ENCODE measurements around the gene SHMT2.
A peak's percentile ranks its signal among the peaks of the same experiment; 100 is the strongest.

The SHMT2 gene

DNA sequence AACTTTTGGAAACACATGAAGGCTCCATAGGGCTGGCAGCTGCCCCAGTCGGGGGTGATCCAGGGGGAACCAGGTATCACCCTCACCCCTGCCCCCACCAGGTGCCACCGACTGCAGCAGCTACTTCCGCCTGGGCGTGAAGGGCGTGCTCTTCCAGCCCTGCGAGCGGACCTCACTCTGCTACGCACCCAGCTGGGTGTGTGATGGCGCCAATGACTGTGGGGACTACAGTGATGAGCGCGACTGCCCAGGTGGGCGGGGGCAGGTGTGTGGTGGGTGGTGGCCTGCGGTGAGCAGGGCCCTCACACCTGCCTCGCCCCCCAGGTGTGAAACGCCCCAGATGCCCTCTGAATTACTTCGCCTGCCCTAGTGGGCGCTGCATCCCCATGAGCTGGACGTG is 35.3 kb upstream of the SHMT2 start:
- 0 out of 22 replicates have a peak overlapping the region, but pooled peaks of 1 of the 11 experiments have one; percentile 12 for H3K4me2 ChIP-seq
- no peaks in the 10 kb centered on the region for H3K27me3 ChIP-seq
- no peak for TF ChIP-seq Cebpa-rat (IDR thresholded peaks at IDR 0.05)
- H4K20me1 ChIP-seq, result peaks cover 0 to 98% (median 22%) of the 10 kb centered on the region in 11 experiments; a peak in 14 of 22 replicates
- peaks cover 0 to 22% (median 20%) of the 10 kb centered on the region in 10 experiments; a peak in 16 of 20 replicates for H3K4me1 ChIP-seq
- H3K36me3 ChIP-seq, result peaks cover 27 to 100% (median 52%) of the 10 kb centered on the region in 11 experiments; a peak in 18 of 22 replicates
- H3K4me3 ChIP-seq, result no peak overlapping the region
- no peak overlapping the region for H3K27ac ChIP-seq
- no peaks in the 10 kb centered on the region for H3K9me3 ChIP-seq (replicated peaks in 1 of 11)
- H3K9ac ChIP-seq, result no peak overlapping the region

DNA sequence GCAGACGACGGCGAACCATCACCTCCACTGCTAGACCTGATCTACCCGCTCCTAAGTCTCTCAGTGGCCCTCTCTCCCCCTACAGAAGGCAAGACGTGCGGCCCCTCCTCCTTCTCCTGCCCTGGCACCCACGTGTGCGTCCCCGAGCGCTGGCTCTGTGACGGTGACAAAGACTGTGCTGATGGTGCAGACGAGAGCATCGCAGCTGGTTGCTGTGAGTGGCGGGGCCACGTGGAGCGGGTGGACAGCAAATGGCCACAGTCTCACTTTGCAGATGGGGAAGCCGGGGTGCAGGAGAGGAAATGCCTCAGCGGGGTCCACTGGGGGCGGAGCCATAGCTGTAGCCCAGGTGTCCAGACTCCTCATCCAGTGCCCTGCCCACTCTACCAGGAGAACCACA is 34.3 kb upstream of the SHMT2 start:
- no peak for TF ChIP-seq Cebpa-rat (IDR thresholded peaks at IDR 0.05)
- H3K27me3 ChIP-seq, result no peaks in the 10 kb centered on the region
- peaks cover 0 to 22% (median 20%) of the 10 kb centered on the region in 10 experiments; a peak in 16 of 20 replicates for H3K4me1 ChIP-seq
- no peak overlapping the region for H3K27ac ChIP-seq
- peak overlapping the region in 9 of 11 experiments; percentile 37 to 78 (median 68); a peak in 18 of 22 replicates for H3K4me2 ChIP-seq
- H3K36me3 ChIP-seq, result peaks cover 33 to 100% (median 61%) of the 10 kb centered on the region in 11 experiments; a peak in 18 of 22 replicates
- H3K4me3 ChIP-seq, result no peak overlapping the region
- no peaks in the 10 kb centered on the region for H3K9me3 ChIP-seq (replicated peaks in 1 of 11)
- peaks cover 0 to 97% (median 22%) of the 10 kb centered on the region in 11 experiments; a peak in 14 of 22 replicates for H4K20me1 ChIP-seq
- H3K9ac ChIP-seq, result no peak overlapping the region

DNA sequence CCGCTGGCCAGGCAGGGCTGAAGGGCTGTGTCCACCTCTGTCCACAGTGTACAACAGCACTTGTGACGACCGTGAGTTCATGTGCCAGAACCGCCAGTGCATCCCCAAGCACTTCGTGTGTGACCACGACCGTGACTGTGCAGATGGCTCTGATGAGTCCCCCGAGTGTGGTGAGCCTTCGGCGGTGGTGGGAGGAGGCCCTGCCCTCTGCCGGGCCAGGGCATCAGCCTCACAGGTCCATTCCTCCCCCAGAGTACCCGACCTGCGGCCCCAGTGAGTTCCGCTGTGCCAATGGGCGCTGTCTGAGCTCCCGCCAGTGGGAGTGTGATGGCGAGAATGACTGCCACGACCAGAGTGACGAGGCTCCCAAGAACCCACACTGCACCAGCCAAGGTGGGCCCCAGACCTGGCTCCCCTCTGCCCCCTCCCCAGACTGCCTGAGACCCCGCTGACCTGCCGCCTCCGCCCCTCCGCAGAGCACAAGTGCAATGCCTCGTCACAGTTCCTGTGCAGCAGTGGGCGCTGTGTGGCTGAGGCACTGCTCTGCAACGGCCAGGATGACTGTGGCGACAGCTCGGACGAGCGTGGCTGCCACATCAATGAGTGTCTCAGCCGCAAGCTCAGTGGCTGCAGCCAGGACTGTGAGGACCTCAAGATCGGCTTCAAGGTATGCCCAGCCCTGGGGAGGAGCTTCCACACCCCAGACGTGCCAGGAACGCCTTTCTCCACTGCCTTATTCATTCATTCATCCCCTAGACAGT is 33.7 kb upstream of the SHMT2 start:
- Histone ChIP-seq H3K27me3 (no peaks in the 10 kb centered on the region), H3K36me3 (peaks cover 33 to 100% (median 61%) of the 10 kb centered on the region in 11 experiments; a peak in 18 of 22 replicates), H3K9ac (no peak overlapping the region), H3K27ac (no peak overlapping the region), H3K4me2 (peak overlapping the region in 9 of 11 experiments; percentile 37 to 78 (median 68); a peak in 18 of 22 replicates), H3K4me1 (peaks cover 0 to 22% (median 20%) of the 10 kb centered on the region in 10 experiments; a peak in 16 of 20 replicates), H3K4me3 (no peak overlapping the region), H4K20me1 (peaks cover 0 to 94% (median 22%) of the 10 kb centered on the region in 11 experiments; a peak in 14 of 22 replicates), H3K9me3 (replicated peaks in 1 of 11) (no peaks in the 10 kb centered on the region)
- no peak for TF ChIP-seq Cebpa-rat (IDR thresholded peaks at IDR 0.05)

DNA sequence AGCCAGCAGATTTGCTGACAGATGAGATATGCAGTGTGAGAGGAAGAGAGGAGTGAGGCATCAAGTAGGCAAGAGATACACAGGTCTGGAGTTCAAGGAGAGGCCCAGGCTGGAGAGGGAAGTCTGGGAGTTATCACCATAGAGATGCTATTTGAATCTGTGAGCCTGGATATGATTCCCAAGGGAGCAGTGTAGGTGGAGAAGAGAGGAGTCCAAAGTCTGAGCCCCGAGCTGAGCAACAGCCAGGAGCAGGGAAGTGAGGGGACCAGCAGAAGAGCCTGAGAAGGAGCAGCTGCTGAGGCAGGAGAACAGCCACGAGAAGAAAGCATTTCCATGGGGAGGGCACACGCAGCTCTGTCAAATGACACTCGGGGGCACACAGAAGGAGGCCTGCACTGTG is 33.1 kb upstream of the SHMT2 start:
- H3K36me3 ChIP-seq, result peaks cover 33 to 100% (median 57%) of the 10 kb centered on the region in 11 experiments; a peak in 18 of 22 replicates
- TF ChIP-seq Cebpa-rat (IDR thresholded peaks at IDR 0.05), result no peak

DNA sequence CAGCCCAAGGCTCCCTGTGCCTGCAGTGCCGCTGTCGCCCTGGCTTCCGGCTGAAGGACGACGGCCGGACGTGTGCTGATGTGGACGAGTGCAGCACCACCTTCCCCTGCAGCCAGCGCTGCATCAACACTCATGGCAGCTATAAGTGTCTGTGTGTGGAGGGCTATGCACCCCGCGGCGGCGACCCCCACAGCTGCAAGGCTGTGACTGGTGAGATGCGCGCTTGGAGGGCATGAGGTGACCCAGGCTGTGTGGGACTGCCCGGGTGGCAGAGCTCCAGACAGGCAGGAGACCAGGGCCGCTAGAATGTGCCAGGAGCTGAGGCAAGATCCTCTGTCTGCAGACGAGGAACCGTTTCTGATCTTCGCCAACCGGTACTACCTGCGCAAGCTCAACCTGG is 32.6 kb upstream of the SHMT2 start:
- TF ChIP-seq Cebpa-rat (IDR thresholded peaks at IDR 0.05), result no peak
- Histone ChIP-seq H3K9me3 (replicated peaks in 1 of 11) (no peaks in the 10 kb centered on the region), H3K4me1 (peaks cover 0 to 22% (median 20%) of the 10 kb centered on the region in 10 experiments; a peak in 16 of 20 replicates), H3K9ac (no peak overlapping the region), H3K4me3 (no peak overlapping the region), H3K27ac (no peak overlapping the region), H3K4me2 (peak overlapping the region in 3 of 11 experiments; percentile 54 to 76 (median 67); a peak in 4 of 22 replicates), H3K27me3 (no peaks in the 10 kb centered on the region), H3K36me3 (peaks cover 33 to 100% (median 56%) of the 10 kb centered on the region in 11 experiments; a peak in 17 of 22 replicates), H4K20me1 (peaks cover 0 to 97% (median 22%) of the 10 kb centered on the region in 11 experiments; a peak in 14 of 22 replicates)

More for the DNA sequence above, 33.1 kb upstream of the SHMT2 start:
- no peak overlapping the region for H3K9ac ChIP-seq
- H3K27ac ChIP-seq, result no peak overlapping the region
- H3K4me2 ChIP-seq, result peak overlapping the region in 8 of 11 experiments; percentile 54 to 78 (median 72); a peak in 16 of 22 replicates
- H3K9me3 ChIP-seq (replicated peaks in 1 of 11), result no peaks in the 10 kb centered on the region
- H4K20me1 ChIP-seq, result peaks cover 0 to 94% (median 22%) of the 10 kb centered on the region in 11 experiments; a peak in 14 of 22 replicates
- H3K4me1 ChIP-seq, result peaks cover 0 to 22% (median 20%) of the 10 kb centered on the region in 10 experiments; a peak in 16 of 20 replicates
- H3K27me3 ChIP-seq, result no peaks in the 10 kb centered on the region
- H3K4me3 ChIP-seq, result no peak overlapping the region

DNA sequence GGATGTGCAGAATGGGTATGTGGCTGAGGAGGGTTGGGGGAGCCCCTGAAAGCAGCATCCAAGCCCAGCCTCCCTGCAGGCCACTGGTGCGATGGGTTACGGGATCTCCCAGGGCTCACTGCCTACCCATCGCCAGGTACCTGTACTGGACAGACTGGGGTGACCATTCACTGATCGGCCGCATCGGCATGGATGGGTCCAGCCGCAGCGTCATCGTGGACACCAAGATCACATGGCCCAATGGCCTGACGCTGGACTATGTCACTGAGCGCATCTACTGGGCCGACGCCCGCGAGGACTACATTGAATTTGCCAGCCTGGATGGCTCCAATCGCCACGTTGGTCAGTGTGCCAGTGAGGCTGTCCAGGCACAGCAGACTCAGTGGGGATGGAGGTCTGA is 31.2 kb upstream of the SHMT2 start:
- Histone ChIP-seq H3K36me3 (peaks cover 26 to 99% (median 55%) of the 10 kb centered on the region in 11 experiments; a peak in 17 of 22 replicates), H3K4me1 (peaks cover 0 to 22% (median 20%) of the 10 kb centered on the region in 10 experiments; a peak in 16 of 20 replicates)
- no peak for TF ChIP-seq Cebpa-rat (IDR thresholded peaks at IDR 0.05)

DNA sequence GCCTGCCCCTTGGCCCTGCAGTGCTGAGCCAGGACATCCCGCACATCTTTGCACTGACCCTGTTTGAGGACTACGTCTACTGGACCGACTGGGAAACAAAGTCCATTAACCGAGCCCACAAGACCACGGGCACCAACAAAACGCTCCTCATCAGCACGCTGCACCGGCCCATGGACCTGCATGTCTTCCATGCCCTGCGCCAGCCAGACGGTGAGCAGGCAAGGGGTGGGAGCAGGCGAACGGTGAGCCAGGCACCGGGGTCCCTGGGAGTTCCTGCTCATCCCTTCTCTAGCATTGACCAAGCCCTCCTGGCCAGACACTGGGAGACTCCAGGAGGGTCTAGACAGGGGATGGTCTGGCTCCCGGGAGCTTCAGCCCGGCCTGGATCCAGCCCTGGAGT is 30.3 kb upstream of the SHMT2 start:
- no peak overlapping the region for H3K27ac ChIP-seq
- no peaks in the 10 kb centered on the region for H3K27me3 ChIP-seq
- TF ChIP-seq Cebpa-rat (IDR thresholded peaks at IDR 0.05), result no peak
- H4K20me1 ChIP-seq, result peaks cover 0 to 95% (median 22%) of the 10 kb centered on the region in 11 experiments; a peak in 14 of 22 replicates
- no peaks in the 10 kb centered on the region for H3K9me3 ChIP-seq (replicated peaks in 1 of 11)
- peaks cover 0 to 22% (median 20%) of the 10 kb centered on the region in 10 experiments; a peak in 16 of 20 replicates for H3K4me1 ChIP-seq
- no peak overlapping the region for H3K4me3 ChIP-seq
- no peak overlapping the region for H3K4me2 ChIP-seq
- H3K9ac ChIP-seq, result no peak overlapping the region; a peak in 1 of 22 replicates
- peaks cover 26 to 99% (median 64%) of the 10 kb centered on the region in 11 experiments; a peak in 17 of 22 replicates for H3K36me3 ChIP-seq

More for the DNA sequence above, 31.2 kb upstream of the SHMT2 start:
- H4K20me1 ChIP-seq, result peaks cover 0 to 95% (median 22%) of the 10 kb centered on the region in 11 experiments; a peak in 14 of 22 replicates
- no peaks in the 10 kb centered on the region for H3K27me3 ChIP-seq
- H3K4me3 ChIP-seq, result no peak overlapping the region
- no peak overlapping the region for H3K27ac ChIP-seq
- H3K9me3 ChIP-seq (replicated peaks in 1 of 11), result no peaks in the 10 kb centered on the region
- H3K9ac ChIP-seq, result no peak overlapping the region
- H3K4me2 ChIP-seq, result no peak overlapping the region

DNA sequence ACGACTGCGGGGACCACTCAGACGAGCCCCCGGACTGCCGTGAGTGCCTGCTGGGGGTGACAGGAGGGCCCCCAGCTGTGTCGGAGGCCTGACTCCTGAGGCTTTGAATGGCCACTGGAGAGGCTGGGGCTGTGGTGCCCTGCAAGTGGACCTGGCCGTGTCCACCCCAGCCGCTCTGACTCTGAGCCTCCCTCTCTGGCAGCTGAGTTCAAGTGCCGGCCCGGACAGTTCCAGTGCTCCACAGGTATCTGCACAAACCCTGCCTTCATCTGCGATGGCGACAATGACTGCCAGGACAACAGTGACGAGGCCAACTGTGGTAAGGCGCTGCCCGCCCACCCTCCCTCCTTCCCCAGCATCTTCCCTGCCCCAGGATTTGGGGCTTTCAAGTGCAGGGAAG is 29.0 kb upstream of the SHMT2 start:
- Histone ChIP-seq H3K4me2 (no peak overlapping the region), H3K27ac (no peak overlapping the region), H3K27me3 (no peaks in the 10 kb centered on the region), H3K4me3 (no peak overlapping the region), H3K9ac (no peak overlapping the region), H3K9me3 (replicated peaks in 1 of 11) (no peaks in the 10 kb centered on the region), H4K20me1 (peaks cover 0 to 95% (median 11%) of the 10 kb centered on the region in 11 experiments; a peak in 14 of 22 replicates), H3K36me3 (peaks cover 31 to 99% (median 77%) of the 10 kb centered on the region in 11 experiments; a peak in 17 of 22 replicates), H3K4me1 (peaks cover 0 to 19% (median 12%) of the 10 kb centered on the region in 10 experiments; a peak in 15 of 20 replicates)
- no peak for TF ChIP-seq Cebpa-rat (IDR thresholded peaks at IDR 0.05)

DNA sequence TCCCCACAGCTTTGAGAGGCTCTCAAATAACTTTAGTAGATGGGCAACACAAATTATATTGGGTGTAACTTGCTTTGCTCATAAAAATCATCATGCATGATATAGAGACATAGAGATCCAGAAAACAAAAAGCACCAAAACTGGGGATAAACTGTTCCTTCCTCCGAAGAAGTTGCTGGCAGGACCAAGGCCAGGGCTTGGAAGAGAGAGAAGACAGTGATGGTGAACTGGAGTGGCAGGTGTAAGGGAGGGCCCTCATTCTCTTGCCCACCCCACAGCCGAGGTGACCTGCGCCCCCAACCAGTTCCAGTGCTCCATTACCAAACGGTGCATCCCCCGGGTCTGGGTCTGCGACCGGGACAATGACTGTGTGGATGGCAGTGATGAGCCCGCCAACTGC is 28.3 kb upstream of the SHMT2 start:
- no peak overlapping the region for H3K9ac ChIP-seq
- no peaks in the 10 kb centered on the region for H3K9me3 ChIP-seq (replicated peaks in 1 of 11)
- no peak overlapping the region for H3K4me2 ChIP-seq
- TF ChIP-seq Cebpa-rat (IDR thresholded peaks at IDR 0.05), result no peak
- no peak overlapping the region for H3K4me3 ChIP-seq
- H3K4me1 ChIP-seq, result peaks cover 0 to 12% (median 5%) of the 10 kb centered on the region in 10 experiments; a peak in 14 of 20 replicates
- H3K27me3 ChIP-seq, result no peaks in the 10 kb centered on the region
- H3K27ac ChIP-seq, result no peak overlapping the region
- H3K36me3 ChIP-seq, result peaks cover 31 to 99% (median 80%) of the 10 kb centered on the region in 11 experiments; a peak in 17 of 22 replicates
- H4K20me1 ChIP-seq, result peaks cover 0 to 95% (median 8%) of the 10 kb centered on the region in 11 experiments; a peak in 12 of 22 replicates
